GM19328 (cell line): Measurements from ENCODE around the gene TRIM3.
"Not testable (repeated sequence)": the region's sequence is repeated elsewhere in the genome, so short reads cannot be mapped to it uniquely, and the experiment has no call there.

Source experiments
- ATAC-seq: cut with Tn5 transposase; IDR thresholded peaks from one replicate; pipeline ENCODE4 v1.9.1; 2021; ENCODE audit warnings: mild to moderate bottlenecking, moderate library complexity; ENCODE audit not compliant: unreplicated experiment

The TRIM3 gene

DNA sequence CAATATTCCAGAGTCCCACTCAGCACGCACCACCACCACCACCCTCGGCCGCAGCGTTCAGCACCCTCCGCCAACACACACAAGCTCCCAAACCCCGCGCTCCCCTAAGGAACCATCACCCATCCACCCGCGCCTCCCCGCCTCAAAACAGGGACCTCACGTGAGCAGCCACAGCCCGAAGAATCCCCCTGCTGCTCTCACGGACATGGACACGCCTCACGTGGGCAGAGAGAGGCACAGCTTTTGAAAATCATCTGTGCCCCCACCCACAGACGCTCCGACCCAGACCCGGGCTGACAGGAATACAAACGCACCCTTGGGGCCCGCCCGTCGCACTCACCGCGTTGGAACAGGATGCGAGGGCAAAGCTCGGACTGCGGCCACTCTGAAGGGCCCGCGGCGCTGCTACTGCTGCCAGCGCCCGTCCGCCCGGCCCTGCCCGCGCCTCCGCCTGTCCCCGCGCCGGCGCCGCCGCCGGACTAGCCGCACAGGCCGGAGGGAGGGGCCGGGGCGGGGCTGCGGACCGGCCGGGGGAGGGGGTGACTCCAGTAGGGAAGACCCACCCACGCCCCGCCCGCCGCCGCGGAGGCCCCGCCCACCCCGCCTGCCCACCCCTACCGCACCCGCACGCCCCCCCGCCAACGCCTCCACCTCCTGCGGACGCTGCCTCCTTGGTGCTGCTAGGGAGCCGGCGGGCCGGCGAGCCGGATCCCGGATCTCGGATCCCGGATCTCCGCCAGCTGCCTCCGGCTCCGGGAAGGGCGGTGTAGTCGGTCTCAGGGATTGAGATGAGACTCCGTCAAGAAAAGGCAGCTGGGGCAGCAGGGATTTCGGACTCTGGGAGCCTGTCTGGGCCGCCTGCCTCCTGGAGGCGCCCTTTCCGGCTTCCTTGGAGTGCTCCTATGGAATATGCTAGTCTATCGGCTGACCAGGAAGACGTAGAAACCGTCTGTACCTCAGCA lies at the start of gene TRIM3:
Gene TRIM3 (minus strand): TSS at position 491 of the 962 bp plus-strand sequence. CDS start 8,246 bp downstream, outside the sequence.
- peak; percentile 64 for ATAC-seq

DNA sequence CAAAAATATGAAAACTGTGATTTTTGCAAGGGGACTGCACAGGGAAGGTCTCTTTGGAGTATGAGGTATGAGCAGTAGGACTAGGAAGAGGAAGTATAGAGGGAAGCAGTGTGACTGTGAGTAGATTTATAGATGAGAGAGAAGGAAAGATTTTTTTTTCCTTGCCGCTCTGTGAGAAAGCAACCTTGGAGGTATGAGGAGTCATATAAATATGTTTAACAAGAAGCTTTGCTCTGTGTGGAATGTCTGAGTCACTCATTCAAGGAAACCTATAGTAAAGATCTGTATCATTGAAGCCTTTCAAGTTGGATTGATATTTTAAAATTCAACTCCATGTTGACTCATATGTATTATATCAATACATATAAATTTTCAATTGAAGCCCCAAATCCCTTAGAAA lies 49.5 kb upstream of the TRIM3 start:
- no peak for ATAC-seq

DNA sequence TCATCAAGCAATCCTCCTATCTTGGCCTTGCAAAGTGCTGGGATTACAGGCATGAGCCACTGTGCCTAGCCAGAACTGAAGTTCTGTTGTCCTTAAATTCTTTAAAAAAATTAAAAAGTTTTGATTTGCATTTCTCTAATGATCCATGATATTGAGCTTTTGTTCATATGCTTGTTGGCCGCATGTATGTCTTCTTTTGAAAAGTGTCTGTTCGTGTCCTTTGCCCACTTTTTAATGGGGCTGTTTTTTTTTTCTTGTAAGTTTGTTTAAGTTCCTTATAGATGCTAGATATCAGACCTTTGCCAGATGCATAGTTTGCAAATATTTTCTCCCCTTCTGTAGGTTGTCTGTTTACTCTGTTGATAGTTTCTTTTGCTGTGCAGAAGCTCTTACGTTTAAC lies 48.2 kb upstream of the TRIM3 start:
- not testable (repeated sequence) for ATAC-seq

DNA sequence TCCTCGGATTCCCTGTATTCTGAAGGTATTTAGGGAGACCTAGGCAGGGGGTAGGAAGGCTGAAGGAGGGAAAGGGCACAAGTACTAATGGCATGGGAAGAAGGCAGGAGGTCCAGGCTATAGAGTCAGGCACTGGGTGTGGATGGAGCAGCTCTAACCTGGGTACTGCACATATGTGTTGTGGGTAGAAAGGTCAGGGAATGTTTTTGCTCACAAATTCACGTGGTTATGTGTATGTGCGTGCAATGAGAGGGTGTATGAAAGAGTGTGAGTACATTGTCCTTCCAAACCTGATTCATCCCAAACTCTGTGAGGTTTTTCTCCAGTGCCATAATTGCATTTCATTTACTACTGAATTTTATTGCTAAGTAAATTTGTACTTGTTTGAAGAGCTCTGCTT lies 46.5 kb upstream of the TRIM3 start:
- ATAC-seq: no peak

DNA sequence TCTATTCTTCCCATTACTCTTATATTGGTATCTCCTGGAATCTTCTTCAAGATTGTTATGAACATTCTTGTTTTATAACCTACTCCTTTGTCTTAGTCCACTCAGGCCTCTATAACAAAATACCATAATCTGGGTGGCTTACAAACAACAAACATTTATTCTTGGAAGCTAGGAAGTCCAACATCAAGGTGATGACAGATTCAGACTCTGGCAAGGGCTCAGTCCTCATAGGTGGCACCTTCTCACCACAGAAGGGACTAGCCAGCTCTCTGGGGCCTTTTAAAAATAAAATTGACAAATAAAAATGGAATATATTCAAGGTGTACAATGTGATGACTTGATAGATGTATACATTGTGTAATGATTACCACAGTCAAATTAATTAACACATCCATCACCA lies 43.1 kb upstream of the TRIM3 start:
- no peak for ATAC-seq

DNA sequence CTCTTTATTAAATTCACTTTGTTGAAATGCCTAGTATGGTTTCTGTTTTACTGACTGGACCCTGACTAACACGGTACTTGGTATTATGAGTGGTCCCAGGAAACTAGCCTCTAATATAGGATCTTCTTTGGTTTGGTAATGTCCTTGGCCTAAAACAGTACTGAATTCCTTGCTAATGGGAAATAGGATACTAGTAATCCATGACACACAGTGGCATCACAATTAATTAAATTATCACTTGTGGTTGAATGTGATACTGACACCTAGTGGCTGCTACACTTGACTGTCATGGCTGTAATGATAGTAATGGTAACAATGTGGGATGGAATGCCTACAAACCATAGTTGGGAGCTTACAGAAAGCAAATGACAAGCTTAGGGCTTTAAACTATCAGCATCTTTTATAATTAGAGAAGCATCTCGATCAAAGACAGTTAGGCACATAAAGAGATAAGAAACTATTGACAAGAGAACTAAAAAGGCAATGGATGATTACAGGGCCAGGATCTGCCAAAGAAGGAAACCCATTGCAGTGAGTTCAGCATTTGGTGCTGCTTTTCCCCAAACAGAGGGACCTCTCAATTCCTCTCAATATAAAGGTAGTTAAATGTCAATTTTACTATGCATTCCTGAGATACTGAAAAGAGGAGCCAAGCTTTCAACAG lies 32.0 kb upstream of the TRIM3 start:
- no peak for ATAC-seq

DNA sequence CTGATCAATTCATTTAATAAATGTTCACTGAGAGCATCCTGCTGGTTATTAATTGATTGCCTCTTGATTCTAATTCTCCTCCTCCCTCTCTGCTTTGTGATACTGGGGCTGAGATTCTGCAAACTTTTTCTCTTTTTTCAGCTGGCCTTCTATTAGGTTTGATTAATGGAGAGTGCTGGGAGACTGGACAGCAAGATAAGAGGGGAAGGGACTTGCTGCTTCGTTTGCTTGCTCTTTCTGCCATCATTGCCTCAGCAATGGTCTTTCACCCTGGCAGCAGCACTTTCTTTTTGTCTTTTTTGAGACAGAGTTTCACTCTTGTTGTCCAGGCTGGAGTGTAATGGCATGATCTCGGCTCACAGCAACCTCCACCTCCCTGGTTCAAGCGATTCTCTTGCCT lies 30.4 kb upstream of the TRIM3 start:
- ATAC-seq: no peak

DNA sequence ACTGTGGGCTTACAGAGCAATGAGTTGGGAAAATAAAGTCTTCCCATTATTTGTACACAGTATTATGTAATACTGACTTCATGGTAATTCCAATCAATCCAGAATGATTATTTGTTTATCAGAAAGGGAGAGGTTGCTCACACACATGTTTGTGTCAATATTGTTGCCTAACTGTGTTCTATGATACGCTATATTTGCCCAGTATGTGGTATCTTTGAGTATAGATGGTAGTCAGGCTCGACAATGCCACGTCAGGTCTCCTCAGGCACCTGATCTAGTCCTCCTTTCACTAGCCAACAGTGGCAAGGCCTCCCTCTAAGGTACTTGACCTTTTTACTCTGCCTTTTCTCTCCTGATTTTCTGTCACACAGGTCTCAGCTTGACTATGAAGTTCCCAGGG lies 28.6 kb upstream of the TRIM3 start:
- no peak for ATAC-seq

DNA sequence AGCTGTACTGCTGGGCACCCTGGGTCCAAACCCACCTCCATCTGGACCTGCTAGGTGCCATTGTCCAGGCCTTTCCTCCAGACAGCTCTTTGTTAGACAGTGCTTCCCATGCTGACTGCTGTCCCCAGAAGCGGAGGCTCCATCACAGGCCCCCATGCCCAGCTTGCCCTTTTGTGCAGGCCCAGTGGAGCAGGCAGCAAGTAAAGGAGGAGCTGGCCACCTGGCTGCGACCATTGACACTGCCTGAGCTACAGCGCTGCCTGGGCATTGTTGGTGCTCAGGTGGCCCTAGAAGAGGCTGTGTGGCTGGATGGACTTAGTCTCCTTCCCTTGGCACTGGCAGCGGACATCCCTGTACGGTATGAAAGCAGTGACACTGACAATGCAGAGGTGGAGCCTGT lies 24.8 kb upstream of the TRIM3 start:
- ATAC-seq: no peak

DNA sequence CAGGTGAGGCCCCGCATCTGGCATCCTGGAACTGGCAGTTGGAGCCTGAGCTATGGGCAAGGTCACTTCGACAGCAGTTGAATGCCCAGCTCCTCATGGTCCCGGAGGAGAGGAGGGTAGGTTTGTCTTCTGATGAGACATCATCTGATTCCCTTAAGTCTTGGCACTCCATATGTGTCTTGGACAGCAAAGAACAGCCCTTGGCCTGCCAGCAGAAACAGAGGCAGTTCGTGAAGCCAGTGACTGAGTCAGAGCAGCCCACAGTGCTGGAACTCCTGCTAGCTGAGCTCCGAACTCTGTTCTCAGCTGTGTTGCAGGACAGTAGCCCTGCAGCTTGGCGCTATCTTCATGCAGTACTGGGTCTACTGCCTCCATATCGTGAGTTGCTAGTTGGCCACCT lies 24.4 kb upstream of the TRIM3 start:
- ATAC-seq: no peak

DNA sequence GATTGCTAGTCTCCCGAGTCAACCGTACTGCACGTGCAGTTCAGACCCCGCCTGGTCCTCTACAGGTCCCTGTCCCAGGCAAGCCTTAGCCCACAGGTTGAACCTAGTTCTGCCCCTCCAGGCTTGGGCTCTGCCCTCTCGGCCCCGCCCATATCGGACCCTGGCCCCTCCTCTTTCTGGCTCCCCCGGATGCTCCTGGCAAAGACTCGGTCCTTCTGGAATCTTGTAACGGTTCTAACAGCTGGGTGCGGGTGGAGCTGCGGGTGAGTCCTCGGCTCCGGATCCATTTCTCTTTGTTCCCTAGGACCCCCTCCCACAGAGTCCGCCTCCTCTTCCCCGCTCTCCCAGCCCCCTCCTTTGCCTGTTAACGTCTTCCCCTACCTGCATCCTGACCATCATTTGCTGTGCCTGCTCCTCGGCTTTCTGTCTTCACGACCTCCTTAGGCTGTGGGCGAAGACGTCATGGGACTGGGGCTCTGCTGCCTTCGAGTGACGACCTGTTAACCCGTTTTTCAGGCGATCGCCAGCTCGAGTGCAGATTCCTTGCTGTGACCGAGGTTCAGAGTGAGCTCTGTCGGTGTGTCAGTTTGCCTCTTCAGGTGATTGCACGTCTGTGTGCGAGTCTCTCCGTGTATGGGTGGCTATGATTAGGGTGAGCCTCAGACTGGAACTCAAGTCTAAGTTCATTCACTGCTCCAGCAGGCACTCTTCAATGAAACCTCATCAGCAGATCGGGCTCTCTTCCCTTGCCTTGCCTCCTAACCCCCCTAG lies 23.5 kb upstream of the TRIM3 start, which contains the start of gene DNHD1:
Gene DNHD1 (plus strand): TSS at position 212 of the 771 bp plus-strand sequence. CDS start 936 bp downstream, outside the sequence.
- ATAC-seq: no peak

DNA sequence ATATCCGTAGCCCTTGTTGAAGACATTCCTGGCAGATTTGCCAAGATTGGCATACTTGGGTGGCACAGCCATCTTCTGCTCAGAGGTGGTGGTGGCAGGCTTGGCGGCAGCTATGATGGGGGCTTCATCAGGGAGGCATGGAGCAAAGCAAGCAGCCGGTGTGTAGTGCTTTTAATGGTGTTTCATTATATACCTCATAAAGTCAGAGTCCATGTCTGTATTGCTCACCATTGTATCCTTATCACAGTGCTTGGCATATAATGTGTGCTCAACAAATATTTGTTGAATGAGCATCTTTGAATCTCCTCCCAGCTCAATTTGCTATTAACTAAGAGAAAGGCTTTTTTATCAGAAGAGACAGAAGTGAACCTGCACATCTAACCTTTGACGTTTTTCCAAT lies 15.6 kb upstream of the TRIM3 start:
- no peak for ATAC-seq

DNA sequence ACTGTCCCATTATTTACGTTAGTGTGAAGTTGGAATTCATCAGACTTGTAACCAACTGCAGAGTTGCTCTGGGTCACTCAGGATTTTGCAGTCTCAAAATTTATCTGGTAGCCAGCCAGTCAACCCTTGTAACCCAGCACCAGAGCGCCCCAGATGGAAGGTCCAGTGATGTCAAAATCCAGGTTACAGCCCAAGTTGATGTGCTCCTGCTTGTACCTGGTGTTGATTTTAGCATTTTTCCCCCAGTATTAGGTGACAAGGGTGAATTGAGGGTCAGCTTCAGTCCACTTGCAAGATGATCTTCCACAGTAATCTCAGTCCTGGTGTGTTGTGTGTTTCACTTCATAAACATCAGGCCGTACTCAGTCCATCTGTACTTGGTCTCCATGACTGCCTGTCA lies 15.1 kb upstream of the TRIM3 start:
- no peak for ATAC-seq

DNA sequence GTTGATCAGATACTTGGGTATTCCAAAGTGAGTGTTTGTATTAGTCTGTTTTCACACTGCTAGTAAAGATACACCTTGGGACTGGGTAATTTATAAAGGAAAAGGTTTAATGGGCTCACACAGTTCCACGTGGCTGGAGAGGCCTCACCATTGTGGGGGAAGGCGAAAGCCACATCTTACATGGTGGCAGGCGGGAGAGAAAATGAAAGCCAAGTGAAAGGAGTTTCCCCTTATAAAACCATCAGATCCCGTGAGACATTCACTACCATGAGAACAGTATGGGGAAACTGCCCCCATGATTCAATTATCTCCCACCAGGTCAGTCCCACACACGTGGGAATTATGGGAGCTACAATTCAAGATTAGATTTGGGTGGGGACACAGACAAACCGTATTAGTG lies 14.6 kb upstream of the TRIM3 start:
- no peak for ATAC-seq

DNA sequence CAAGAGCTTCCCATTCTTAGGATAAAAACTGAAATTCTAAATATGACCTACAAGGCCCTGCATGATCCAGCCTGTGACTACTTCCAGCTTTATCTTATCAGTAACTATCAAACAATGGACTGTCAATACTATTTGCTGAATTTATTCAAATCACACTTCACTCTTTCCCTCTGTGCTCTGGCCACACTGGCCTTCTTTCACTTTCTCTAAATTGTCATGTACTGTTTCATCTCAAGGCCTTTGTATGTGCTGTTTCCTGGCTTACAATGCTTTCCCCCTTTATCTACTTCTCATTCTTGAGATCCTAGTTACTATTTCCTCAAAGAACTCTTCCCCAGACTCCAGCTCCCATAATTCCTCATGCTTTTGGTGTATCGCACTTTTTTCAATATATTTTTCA lies 13.2 kb upstream of the TRIM3 start:
- ATAC-seq: no peak

DNA sequence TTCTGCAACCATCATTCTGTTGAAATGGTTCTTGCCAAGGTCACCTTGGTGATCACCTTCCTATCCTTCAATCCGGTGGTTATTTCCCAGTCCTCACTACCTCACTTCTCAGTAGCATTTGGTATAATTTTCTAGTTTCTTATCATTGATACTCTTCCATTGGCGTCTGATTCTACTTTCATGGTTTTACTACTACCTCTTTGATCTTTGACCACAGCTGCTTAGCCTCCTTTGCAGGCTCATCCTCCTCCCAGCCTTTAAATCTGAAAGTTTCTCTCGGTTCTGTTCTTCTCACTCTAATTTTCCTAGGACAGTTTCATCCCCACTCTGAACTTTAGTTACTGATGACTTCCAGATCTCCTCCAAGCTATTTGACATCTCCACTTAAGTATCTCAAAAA lies 12.5 kb upstream of the TRIM3 start:
- ATAC-seq: no peak

DNA sequence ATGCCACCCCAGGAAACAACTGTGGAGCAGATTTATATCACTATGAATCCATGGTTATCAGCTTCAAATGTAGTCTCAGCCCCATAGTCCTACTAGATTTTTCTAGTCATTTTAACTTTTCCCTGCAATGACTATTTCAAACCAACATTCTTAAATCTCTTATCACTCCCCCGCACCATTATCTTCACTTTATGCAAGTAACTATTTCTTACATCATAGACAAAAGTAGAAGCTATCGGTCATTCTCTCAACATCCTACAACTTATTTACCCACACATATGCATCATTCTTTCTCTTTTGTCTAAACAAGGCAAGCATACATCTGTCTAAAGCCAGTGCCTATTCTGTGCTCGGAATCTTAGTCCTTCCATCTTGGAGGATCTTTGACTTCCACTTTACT lies 11.9 kb upstream of the TRIM3 start:
- ATAC-seq: no peak

DNA sequence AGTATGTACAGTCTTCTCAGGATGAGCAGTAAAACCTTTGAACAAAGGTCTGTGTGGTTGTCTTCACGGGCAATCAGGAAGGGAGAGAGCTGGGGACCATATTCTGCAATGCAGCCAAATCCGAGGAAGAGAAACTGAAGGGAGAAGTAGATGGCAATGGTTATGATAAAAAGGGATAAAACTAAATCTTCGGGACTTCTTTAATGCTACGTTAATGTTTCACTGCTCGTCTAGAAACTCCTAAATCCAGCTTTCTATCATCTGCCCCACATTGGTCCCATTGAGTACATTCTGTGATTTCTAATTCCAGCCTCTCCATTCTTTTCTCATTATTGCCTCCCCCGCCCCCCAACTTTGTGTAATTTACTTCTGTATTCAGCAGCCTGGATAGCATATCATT lies 9.3 kb upstream of the TRIM3 start:
- no peak for ATAC-seq

DNA sequence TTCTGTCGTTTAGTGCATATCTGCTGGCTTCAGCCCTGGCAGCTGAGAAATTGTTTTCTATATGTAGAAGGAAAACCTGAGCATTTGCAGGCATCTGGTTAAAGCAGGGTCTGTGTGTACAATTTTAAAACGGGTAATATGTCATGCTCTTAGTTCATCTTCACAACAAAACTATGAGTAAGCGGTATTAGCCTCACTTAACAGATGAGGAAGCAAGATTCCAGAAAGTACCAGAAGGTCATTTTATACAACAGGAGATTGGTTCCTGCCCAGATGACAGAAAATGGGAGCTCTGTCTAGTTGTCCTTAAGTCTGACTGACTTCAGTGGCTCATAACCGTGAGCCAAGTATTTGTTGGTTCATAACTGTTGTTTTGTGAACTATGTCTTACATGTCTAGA lies 8.7 kb upstream of the TRIM3 start:
- ATAC-seq: no peak

DNA sequence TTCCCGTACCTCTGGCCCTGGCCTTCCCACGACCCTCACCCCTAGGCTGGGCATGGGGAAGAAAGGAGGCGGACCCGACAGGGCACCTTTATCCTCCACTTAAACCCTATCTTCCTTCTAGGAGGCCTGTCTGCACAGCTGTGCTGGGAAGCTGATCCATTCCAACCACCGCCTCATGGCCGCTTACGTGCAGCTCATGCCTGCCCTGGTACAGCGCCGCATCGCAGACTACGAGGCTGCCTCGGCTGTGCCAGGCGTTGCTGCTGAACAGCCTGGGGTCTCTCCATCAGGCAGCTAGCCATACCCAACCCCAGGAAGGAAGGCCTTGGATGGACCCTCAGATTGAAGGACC lies 8.2 kb upstream of the TRIM3 start:
- ATAC-seq: no peak
